HG03103 (cell line): Measurements from ENCODE around the gene MLF1.
"Not testable (repeated sequence)": the region's sequence is repeated elsewhere in the genome, so short reads cannot be mapped to it uniquely, and the experiment has no call there.

ENCODE experiments used
- ATAC-seq: cut with Tn5 transposase; IDR thresholded peaks from one replicate; pipeline ENCODE4 v1.9.1; 2021; ENCODE audit warnings: low read depth; ENCODE audit not compliant: unreplicated experiment

The MLF1 gene, protein sequence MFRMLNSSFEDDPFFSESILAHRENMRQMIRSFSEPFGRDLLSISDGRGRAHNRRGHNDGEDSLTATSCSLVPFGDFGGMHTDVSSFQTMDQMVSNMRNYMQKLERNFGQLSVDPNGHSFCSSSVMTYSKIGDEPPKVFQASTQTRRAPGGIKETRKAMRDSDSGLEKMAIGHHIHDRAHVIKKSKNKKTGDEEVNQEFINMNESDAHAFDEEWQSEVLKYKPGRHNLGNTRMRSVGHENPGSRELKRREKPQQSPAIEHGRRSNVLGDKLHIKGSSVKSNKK

DNA sequence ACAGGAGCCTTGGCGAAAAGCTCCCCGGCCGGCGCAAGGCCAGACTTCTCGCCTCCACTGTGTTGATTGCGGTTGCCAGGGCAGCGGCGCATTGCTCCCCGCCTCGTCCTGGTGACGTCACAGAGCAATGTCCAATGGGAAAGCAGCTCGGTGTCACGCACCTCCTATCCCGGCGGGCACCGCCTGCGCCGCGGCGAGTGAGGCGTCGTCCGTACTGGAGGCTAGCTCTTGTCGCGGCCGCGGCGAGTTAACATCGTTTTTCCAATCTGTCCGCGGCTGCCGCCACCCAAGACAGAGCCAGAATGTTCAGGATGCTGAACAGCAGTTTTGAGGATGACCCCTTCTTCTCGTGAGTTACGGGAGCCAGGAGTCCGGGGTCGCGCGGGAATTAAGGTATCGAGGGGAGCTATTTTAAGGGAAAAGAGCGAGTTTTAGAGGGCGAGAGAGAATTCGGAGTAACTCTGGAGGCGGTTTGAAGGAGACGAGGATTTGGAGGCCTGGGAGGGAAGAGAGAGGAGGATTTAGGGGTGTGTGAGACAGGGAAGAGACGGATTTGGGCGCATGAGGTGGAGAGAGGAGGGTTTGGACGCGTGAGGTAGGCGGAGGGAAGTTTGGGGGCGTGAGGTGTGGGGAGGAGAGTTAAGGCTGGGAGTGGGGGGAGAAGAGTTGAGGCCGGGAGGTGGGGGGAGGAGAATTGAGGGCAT lies at the start of gene MLF1:
Gene MLF1 (plus strand): TSS at position 196 of the 704 bp plus-strand sequence. CDS start 107 bp downstream, at position 303.
- ATAC-seq, result peak; percentile 100

DNA sequence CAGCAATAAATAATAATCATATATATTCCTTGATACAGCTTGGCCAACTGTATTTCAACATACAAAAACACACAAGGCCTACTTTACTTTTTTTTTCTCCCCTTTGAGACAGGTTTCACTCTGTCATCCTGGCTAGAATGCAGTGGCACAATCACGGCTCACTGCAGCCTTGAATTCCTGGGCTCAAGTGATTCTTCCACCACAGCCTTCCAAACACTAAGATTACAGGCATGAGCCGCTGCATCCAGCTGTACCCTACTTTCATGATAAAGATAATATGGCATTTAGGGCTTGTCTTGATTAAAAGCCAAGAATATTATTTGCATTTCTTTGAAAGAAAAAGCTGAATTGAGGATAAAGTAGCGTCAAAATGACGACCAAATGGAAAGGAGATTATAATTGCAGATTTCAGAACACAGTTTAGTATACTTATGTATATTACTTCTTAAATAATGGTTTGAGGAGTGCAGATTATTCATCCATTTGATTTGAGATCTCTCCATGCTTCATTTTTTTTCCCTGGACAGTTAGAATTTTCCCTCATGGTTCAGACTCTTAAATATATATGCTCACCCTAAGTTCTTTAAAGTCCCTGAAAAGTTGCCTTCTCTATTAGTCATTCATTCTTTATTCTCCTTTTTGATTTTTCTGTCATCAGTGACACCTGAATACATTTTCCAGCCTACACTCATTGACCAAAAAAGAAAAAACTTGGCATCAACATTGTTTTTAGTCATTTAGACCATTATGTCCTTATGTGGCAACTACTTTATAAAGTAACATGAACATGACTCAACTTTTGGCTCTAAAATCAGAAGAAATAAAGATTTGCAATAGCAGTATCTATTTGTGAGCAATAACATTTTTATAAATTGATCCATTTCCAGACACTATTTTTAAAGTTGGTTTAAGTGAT lies 48.5 kb upstream of the MLF1 start:
- no peak for ATAC-seq

DNA sequence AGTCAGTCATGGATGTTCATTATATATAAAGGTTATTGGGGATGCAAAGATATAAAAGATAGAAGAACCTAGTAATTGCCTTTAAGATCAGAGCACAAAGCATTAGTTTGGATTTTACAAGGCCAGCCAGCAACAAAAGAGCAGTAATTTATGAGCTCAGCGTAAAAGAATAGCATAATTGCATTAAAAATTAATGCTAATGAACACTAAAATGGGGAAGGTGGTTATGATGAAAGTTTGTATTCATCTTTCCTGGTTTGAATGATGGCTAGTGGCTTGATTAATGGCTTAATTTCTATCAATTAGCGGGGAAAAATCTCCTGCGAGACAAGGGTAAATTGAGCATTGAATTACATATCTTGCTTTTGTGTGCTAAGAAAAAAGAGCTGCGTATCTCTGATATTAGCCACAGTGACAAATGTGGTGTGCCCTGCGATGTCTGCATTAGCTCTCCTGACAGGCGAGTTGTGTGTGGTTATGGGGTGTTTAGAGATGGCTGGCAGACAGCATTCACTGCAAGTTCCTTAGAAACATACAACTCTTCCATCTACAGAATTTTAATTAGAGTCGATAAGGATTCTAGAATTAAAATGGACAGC lies 42.8 kb upstream of the MLF1 start:
- no peak for ATAC-seq

DNA sequence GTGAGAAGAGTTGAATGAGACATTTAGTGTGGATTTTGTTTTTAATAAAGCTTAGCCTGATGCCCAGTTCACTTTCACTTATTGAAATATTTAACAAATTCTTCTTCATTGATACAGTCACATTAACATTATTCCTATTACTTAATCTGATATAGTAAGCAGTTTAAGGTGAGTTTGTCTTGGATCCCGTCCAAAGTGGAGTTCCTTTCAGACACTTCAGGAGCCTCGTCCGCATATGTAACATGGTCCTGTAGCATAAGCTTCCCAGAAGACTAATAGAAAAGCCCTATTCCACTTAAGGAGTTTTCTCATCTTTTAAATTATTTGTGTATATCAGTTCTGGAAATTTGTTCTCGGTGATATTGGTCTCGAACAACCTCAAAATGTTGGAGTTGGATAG lies 39.7 kb upstream of the MLF1 start:
- no peak for ATAC-seq

DNA sequence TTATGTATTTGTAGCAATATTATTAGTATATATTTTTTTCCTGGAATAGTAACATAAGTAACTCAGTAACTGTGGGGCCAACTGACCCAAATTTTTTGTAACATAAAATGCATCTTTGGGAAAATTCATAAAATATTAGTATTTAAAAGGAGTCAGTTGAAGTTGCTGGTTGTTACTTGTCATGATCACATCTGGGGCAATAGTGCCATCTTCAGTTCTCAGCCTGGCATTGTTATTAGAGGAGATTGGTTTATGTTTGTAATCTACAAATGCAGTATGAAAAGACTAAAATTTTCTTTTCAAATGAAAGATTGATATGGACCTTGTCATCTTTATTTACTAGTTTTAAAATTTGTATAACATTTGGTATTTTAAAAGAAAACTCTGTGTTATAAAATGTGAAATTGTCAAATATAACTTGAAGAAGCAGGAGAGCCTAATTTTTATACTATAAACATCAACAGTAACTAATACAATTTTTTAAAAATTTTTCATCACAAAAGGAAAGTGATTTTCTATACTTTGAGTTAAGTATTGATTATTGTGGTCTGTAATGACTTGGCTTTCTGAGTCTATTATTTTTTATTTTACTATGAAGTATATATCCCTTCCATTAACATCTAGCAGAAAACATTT lies 38.8 kb upstream of the MLF1 start:
- ATAC-seq, result peak; percentile 58

DNA sequence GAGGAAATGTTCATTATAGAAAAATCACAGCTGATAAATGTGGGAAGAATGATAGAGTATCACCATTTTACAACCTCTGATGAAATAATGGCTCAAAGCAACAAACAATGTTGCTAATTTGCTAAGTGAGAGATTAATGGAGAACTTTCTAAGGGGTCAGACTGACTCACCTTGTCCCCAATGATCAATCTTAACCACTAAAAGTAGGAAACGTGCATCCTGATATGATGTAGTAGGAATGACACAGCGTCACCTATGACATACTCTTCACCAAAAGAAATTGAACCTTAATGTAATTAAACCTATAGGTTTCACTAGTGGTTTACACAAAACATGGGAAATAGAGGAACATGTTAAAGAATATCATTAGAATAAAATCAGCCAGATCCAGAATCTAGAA lies 35.1 kb upstream of the MLF1 start:
- no peak for ATAC-seq

DNA sequence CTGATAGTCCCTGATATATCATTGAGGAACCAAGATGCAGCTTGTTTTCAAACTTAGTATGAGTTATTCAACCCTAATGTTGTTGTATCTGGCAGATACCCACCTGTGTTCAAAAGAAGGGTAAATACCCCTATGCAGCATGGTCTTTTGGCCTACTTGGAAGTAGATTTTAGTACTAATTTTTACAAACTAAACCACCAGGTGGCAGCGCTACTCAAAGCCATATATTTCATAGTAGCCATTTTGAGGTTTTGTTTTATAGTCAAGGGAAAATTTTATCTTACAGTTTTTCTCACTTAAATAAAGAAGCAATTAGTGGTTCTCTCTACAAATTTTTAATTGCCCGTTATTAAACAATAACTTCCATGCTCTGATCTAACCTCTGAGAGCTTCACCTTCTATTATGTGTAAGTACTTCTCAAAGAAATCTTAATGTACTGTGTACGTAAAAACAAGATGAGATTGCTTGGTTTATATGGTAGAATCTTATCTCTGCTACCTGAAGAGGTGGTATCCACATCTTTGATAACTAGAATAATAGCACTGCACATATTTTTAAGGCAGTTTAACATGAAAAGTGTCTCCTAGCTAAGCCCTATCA lies 31.5 kb upstream of the MLF1 start:
- ATAC-seq, result no peak

DNA sequence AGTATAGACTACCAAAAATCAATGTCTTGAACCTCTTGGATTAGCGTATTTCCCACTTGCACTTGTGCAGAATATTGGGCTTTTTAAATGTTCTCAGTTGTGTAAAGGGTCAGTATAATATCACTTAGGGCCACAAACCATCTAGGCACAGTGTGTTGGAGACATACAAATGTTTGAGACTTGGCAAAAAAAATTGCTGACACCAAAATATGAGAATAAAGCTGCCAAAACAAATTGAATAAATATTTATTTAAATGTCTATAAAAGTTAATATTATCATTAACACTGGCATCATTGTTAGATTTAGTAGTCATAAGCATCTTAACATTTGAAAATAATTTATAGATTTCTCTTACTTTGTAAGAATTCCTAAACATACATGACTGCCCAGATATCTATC lies 30.9 kb upstream of the MLF1 start:
- no peak for ATAC-seq

DNA sequence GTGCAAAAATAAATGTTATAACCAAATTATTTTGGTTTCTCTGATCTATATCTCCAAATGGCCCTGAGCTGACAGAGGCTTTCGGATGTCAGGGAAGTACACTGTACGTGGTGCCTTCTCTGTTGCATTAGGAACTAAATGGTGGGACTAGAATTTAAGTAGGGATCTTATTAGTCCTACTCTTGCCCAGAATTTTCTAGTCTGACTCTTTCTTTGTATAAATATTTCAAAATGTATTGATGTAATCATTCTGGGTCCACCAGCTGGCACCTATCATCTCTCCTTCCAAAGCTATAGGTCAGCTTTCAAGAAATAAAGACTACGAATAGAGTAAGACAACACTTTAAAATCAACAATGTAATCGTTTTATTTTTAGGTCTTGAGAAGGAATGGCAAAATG lies 22.3 kb upstream of the MLF1 start:
- no peak for ATAC-seq

DNA sequence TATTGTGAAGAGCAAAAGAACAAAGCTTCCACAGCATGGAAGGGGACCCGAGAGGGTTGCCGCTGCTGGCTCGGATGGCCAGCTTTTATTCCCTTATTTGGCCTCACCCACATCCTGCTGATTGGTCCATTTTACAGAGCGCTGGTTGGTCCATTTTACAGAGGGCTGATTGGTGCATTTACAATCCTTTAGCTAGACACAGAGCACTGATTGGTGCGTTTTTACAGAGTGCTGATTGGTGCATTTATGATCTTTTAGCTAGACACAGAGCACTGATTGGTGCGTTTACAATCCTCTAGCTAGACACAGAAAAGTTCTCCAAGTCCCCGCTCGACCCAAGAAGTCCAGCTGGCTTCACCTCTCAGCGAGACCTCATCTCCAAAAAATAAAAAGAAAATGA lies 21.1 kb upstream of the MLF1 start:
- ATAC-seq, result not testable (repeated sequence)

DNA sequence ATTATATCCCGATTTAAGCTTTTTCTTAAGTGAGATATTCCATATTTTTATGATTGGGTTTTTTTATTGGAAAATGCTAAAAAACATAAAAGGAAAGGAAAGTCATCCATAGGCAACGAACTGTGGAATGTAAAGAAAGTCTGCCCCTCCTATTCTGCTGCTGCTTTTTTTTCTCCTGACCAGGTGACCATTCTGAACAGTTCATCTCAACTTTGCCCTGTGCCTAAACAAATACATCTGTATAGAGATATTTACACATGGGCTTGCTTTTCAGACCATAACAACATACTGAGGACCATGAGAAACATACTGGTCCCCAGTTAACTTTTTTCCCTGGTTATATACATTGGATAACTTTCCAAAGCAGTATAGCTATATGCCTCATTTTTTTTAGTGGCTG lies 18.9 kb upstream of the MLF1 start:
- ATAC-seq, result no peak

DNA sequence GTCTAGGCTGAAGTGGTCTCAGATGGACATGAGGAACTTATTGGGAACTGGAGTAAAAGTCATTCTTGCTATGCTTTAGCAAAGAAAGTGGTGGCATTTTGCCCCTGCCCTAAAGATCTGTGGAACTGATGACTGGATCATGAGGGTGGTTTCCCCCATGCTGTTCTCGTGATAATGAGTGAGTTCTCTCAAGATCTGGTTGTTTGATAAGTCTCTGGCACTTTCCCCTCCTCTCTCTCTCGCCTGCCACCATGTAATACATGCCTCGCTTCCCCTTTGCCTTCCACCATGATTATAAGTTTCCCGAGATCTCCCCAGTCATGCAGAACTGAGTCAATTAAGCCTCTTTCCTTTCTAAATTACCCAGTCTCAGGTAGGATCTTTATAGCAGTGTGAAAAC lies 11.5 kb upstream of the MLF1 start:
- no peak for ATAC-seq

DNA sequence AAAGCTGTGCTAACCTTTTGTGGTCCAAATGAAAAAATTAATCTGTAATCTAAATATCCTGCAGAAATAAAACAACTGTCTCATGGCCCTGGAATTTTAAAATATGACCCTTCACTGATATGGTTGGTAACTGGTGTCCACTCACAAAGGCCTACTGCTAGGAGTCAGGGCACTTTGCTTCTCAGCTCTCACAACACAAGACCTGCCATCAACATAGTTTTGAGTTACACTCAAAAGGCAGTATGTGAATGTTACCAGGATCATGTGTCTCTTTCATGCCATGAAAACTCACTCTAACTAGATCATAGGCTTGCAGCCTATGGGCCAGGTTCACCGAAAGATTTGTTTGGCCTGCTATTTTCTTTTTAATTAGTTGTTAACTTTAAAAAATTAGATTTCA lies 10.0 kb upstream of the MLF1 start:
- ATAC-seq, result no peak

DNA sequence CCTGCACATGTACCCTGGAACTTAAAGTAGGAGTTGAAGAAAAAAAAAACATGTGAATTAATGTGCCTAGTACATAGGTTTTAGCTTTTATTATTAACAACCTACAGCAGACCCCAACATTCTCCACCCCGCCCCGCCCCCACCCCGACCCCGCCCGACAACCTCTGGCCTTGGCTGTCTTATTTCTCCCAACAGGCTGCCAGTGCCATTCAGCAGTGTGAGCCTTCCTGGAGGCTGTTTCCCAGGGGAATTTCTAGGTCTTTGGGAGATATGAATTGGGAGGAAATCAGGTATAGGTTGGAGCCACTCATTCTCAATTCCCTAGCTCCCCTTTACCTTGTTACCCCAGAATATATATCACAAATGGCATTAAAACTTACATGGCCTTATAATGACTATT lies 8.3 kb upstream of the MLF1 start:
- ATAC-seq, result no peak

DNA sequence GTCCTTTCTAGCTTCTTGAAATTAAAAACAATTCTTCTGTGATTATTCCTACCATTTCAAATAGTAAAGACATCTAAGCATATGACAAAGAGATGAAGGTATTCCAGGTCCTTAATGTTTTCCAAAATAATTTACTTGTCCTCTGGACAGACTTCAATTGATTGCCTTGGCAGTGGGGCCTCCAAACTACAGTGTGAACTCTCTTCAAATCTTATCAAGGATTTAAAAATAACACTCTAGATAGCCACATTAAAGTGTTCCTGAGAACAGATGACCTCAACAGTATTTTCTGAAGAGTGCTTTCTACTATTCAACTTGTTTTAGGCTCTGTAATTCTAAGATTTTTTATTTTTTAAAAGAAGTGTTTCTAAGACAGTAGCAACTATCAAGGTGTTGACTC lies 7.9 kb upstream of the MLF1 start:
- no peak for ATAC-seq

DNA sequence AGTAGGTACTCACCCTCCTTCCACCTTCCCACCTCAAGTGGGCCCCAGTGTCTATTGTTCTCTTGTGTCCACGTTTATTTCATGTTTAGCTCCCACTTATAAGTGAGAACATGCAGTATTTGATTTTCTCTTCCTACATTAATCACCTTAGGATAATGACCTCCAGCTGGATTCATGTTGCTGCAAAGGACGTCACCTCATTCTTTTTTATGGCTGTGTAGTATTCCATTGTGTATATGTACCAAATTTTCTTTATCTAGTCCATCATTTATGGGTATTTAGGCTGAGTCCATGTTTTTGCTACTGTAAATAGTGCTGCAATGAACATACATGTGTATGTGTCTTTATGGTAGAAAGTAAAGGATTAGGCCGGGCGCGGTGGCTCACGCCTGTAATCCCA lies 5.9 kb upstream of the MLF1 start:
- no peak for ATAC-seq

DNA sequence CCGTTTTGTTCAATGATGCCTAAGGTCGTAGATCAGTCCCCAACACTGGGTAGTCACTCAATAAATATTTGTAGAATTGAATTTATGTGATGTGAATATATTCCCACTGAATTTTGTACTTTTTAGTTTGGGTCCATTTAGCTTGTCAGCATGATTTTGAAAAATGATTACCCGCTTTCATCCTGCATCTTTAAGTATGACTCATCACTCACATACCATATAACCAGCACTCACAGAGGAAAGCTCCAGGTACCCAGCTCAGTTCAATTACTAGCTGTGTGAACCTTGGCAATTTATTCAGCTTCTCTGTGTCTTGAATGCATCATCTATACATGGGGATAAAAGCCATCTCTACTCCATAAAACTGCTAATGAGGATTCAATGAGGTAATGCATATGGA lies 2.2 kb upstream of the MLF1 start:
- no peak for ATAC-seq

DNA sequence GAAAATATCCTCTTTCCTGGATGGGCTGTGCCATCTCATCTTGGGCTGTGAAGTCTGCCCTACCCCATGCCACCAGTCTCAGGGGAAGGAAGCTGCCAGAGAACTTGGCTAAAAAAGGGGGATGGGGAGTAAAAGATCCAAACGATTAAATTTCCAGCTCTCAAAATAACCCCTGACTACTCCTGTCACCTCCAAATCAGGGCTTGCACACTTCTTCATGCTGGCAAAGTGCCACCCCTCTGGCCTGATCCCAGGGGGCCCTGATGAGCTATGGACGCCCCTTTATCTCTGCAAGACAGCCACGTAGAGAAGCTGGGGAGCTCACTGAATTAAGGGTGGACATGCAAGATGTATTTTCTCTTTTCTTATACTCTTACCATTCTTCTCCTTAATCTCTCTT lies 1.2 kb upstream of the MLF1 start:
- ATAC-seq, result no peak

DNA sequence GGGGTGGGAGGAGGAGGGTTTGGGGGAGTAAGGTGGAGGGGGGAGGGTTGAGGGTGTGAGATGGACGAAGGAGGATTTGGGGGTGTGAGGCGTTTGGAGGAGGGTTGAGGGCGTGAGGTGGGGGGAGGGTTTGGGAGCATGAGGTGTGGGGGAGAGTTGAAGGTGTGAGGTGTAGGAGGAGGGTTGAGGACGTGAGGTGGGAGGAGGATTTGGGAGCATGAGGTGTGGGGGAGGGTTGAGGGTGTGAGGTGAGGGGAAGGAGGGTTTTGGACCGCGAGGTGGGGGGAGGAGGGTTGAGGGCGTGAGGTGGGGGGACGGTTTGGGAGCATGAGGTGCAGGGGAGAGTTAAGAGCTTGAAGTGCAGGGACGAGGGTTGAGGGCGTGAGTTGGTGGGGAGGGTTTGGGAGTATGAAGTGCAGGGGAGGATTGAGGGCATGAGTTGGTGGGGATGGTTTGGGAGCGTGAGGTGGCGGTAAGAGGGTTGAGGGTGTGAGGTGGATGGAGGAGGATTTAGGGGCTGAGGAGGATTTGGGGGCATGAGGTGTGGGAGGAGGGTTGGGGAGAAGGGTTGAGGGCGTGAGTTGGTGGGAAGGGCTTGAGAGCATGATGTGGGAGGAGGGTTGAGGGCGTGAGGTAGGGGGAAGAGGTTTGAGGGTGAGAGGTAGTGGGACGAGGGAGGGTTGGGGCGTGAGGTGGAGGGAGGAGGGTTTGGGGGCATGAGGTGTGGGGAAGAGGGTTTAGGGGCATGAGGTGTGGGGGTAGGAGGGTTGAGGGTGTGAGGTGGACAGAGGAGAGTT lies 1.2 kb downstream of the MLF1 start:
- no peak for ATAC-seq

DNA sequence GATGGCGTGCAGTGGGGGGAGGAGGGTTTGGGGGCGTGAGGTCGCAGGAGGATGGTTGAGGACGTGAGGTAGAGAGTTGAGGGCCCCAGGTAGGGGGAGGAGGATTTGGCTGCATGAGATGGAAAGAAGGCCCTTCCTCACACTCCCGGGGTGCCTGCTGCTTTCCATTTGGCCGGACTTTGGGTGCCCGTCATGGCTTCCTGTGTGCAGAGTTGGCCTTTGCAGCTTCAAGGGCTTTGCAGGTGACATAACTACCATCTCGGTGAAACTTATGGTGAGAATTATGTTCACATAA lies 1.7 kb downstream of the MLF1 start:
- no peak for ATAC-seq
